HG03025 (cell line): ENCODE data around the gene ZNF771.
"Not testable (repeated sequence)": the region's sequence is repeated elsewhere in the genome, so short reads cannot be mapped to it uniquely, and the experiment has no call there.

ENCODE experiments used
- ATAC-seq: cut with Tn5 transposase; IDR thresholded peaks from one replicate; pipeline ENCODE4 v1.9.1; 2021; ENCODE audit warnings: mild to moderate bottlenecking, moderate library complexity; ENCODE audit not compliant: unreplicated experiment, low FRiP score

The ZNF771 gene

DNA sequence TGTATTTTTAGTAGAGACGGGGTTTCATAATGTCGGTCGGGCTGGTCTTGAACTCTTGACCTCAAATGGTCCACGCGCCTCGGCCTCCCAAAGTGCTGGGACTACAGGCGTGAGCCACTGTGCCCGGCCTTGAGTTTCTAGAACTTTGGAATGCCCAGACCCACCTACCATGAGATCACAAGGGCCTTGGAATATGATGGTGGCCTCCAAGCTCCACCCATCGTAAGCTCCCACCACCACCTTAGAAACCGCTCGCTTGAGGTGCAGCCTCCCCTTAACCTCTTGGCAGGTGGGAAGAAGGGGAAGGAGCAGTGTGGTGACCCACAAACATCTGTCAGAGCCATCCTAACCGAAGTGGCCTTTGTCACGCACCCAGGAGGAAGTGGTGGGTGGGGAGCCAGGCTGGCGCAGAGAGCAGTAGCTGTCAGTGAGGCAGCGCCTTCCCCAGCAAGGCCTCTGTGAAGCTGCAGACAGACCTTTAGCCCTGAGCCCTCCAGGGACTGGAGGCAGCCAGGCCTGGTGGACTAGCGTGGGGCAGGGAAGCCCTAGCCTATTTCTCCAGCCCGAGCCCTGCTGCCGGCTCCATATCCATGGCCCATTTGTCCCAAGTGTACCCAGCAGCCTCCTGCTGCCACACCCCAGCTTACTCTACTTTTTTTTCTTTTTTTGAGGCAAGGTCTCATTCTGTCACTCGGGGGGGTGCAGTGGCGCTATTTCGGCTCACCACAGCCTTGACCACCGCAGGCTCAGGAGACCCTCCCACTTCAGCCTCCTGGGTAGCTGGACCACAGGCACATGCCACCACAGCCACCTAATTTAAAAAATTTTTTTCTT is 51.4 kb downstream of the ZNF771 start:
- peak; percentile 55 for ATAC-seq

DNA sequence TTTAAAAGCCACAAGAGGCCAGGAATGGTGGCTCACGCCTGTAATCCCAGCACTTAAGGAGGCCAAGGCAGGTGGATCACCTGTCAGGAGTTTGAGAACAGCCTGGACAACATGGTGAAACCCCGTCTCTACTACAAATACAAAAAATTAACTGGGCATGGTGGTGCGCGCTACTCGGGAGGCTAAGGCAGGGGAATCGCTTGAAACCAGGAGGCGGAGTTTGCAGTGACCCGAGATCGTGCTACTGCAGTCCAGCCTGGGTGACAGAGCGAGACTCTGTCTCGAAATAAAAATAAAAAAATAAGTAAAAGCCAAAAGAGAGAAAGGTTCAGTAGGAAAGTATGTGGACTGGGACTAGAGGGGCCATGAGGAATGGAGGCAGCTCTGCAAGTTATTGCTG is 52.0 kb downstream of the ZNF771 start:
- no peak for ATAC-seq

DNA sequence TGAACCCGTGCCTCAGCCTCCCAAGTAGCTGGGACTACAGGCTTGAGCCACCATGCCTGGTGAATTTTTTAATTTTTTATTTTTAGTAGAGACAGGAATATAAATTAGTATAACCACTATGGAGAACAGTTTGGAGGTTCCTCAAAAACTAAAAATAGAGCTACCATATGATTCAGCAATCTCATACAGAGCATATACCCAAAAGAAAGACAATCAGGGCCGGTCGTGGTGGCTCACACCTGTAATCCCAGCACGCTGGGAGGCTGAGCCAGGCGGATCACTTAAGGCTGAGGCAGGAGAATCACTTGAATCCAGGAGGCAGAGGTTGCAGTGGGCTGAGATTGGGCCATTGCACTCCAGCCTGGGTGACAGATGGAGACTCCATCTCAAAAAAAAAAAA is 54.0 kb downstream of the ZNF771 start:
- not testable (repeated sequence) for ATAC-seq

DNA sequence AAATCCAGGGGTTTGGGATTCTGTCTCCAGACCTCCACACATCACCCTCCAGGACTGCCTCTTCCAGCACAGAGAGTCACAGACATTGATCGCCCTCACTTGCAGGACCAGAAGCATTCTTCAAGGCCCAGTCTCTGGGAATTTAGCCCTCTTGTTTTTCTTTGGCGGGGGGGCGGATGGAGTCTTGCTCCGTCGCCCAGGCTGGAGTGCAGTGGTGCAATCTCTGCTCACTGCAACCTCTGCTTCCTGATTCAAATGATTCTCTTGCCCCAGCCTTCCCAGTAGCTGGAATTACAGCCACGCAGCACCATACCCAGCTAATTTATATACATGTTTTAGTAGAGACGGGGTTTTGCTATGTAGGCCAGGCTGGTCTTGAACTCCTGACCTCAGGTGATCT is 56.7 kb downstream of the ZNF771 start:
- no peak for ATAC-seq
